Fibroblast of gingiva (primary cell): Measurements from ENCODE around the gene IMP3.
"Not testable (repeated sequence)": the region's sequence is repeated elsewhere in the genome, so short reads cannot be mapped to it uniquely, and the experiment has no call there.

ENCODE experiments used
- DNase-seq: peaks from one replicate; pipeline ENCODE4 v3.0.0-alpha.2; 2011; ENCODE audit warnings: low read depth

Gene IMP3

DNA sequence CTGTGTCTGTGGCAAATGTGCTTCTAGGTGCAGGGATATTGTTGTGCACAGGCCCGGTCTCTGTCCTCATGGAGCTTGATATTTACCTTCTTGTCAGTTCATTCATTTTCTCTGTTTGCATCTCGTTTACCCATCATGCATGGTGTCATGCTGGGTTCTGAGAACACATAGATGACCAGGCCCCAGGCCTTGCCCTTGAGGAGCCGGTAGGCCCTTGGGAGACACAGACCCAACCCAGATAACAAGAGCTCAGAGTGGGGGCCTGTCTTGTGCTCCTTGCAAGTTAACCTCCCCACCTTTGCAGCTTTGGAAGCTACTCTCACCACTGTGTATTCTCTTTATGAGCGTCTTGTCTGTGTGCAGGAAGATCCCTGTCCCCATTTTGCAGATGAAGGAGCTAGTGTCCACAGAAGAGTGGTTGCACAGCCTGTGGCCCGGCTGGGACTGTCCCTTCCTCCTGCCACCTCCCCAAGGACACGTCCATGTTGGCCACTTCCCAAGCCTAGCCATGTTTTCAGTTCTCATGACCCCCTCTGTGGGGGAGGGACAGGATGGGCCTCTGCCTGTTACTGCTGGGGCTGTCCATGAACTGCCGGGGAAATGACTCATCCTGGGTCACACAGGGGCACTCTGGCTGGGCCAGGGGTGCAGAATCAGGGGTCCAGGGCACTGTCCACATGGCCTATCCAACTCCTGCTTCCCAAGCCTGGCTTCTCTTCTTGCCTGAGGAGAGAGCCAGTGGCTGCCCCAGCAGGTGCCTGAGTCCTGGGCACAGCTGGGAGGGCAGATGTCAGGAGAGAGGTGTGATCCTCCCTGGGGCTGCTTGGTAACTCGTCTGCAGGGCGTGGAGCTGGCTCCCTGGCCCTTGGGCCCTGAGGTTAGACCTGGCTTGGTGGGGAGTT is 11.1 kb upstream of the IMP3 start:
- DNase-seq: no peak

DNA sequence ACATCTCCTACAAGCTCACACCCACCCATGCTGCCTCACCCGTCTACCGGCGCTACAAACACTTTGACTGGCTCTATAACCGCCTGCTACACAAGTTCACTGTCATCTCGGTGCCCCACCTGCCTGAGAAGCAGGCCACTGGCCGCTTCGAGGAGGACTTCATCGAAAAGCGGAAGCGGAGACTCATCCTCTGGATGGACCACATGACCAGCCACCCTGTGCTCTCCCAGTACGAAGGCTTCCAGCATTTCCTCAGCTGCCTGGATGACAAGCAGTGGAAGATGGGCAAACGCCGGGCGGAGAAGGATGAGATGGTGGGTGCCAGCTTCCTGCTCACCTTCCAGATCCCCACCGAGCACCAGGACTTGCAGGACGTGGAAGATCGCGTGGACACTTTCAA is 9.8 kb upstream of the IMP3 start:
- no peak for DNase-seq

DNA sequence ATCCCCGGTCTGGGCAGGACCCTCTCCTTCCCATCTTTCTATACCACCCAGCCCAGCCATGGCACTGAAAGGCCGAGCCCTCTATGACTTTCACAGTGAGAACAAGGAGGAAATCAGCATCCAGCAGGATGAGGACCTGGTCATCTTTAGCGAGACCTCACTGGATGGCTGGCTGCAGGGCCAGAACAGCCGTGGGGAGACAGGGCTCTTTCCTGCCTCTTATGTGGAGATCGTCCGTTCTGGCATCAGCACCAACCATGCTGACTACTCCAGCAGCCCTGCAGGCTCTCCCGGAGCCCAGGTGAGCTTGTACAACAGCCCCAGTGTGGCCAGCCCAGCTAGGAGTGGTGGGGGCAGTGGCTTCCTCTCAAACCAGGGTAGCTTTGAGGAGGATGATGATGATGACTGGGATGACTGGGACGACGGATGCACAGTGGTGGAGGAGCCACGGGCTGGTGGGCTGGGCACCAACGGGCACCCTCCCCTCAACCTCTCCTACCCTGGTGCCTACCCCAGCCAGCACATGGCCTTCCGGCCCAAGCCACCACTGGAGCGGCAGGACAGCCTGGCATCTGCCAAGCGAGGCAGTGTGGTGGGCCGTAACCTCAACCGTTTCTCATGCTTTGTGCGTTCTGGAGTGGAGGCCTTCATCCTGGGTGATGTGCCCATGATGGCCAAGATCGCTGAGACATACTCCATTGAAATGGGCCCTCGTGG is 9.2 kb upstream of the IMP3 start:
- DNase-seq: no peak

DNA sequence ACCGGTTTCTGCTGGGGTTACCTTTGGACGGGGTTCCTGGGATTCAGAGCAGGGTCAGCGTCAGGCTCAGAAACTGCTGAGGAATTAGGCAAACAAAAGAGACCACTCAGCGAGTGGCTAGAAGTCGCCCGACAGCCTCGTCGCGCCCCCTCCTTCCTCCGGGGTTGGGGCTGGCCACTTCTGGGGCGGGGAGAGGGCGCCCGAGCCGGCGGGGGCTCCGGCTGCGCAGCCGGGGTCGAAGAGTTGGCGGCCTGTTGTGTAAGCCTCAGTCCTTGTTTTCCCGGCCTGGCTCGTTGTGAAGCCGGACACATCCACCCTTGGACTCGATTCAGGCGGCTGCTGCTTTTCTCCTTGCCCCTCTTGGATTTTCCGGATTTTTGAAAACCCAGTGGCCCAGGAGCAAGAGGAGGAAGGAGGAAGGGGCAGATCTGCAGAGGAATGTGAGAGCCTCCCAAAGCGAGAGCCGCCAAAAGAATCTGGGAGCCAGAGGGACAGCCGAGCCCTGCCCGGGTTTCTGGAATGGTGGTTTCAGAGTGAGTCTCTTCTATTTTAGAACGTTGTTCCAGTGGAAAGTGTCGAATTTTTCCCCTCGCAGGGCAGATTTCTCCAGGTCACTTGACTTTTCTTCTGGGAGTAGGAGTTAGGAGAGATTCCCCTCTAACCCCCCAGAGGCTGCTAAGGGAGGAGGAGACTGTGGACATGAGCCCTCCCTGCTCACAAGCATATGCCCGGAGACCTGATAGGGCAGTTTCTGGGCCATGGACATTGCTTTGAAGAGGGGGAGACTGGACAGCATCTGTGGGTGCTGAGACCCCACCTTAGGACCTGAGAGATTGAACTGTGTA is 8.4 kb upstream of the IMP3 start:
- DNase-seq: peak; percentile 51

DNA sequence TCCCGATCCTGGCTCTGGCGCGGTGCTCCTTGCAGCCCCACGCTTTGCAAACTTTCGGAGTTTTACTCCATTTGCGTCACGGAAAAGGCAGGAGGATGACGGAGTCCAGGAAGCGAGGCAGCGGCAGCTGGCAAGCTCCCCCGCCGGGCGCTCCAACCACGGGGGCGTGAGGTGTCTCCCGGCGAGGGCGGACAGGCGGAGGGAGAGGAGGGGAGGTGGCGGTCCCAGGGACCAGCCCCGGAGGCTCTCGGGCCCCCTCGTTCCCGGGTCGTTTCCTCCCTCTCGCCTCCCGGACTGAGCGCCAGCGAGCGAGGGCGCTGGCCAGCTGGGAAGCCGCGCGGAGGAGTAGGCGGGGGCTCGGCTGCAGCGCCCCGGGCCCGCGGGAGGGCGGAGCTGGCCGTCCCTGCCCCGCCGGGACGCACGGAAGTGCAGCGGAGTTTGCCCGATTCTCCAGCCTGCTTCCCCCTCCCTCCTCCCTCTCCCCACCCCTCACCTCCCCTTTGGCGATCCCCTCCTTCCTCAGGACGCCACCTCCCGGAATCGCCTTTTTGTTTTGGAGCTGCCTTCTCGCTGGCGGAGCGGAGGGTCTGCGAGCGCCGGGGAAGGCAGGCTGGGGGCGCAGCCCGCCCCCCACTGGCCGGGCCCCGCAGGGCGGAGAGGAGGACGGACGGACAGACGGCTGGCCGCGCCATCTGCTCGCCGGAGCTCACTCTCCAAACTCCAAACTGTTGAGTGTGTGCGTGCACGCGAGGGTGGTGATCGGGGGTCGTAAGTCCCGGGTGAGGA is 7.5 kb upstream of the IMP3 start, which contains the start of gene SNX33:
Gene SNX33 (plus strand): TSS at position 543 of the 786 bp plus-strand sequence. CDS start 1,191 bp downstream, outside the sequence.
- DNase-seq: peak; percentile 91

DNA sequence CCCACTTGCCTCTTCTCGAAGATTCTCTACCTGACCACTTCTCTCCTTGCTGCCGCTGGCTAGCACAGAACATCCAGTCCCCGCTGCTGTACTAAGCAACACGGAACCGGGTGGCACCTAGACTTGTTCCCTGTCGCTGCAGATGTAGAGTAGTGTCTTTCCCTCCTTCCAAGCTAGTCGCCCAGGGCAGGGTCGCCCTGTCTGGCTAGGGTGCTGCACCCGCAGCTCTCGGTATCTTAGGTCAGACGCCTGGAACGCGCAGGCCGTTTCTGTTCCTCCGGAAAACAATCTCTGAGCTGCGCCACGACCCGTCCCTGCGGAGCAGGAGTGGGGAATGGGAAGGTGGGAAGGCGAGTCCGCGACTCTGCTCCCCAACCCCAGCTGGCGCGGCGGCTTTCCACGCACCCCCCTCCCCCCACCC is 6.9 kb upstream of the IMP3 start:
- DNase-seq: no peak

DNA sequence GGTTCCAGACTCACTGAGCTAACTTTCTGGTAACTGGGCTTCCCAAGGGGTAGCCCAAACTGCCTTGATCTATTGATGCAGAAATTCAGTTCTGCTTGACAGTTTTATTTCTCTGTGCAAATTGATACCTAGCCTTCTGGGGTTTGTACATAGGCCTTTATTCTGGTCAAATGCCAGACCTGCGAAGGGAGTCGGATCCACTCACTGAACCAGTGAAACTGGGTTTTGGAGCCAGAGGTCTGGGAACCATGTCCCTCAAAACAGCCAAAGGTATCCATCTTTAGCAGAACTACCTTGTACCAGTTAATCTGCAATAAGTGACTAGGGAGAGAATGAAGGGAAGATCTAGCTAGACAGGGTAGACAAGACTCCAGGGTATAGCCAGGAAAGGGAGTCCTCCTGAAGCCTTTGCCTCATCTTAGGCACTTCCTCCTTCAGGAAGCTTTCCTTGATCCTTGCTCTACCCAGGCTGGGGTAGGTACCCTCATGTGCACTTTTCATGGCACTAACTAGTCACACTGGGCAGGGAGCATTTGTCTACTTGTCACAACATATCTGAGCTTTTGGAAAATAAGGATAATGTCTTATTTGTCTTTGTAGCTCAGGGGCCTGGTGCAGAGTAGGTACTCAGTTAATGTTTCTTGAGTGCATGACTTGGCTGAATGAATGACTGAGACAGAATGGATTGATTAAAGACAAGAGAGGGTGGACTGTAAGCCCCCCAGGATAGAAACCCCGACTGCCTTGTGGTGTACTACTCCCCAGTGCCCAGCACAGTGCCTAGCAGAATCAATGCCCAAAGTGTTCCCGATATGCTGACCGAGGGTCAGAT is 6.3 kb upstream of the IMP3 start:
- no peak for DNase-seq

DNA sequence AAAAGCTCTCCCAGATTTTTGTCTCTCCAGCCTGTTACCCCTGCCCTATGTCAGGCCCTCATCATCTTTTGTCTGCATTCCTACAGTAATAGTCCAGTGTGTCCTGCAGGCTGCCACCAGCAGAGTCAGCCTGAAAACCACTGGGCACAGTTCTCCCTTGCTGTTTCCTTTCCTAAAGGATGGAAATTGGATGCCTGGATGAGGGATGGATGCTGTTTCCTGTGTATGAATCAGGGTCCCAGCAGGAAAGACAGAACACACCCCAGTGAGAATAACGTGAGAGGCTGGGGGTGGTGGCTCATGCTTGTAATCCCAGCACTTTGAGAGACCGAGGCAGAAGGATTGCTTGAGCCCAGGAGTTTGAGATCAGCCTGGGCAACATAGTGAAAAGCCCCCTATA is 4.4 kb upstream of the IMP3 start:
- no peak for DNase-seq

DNA sequence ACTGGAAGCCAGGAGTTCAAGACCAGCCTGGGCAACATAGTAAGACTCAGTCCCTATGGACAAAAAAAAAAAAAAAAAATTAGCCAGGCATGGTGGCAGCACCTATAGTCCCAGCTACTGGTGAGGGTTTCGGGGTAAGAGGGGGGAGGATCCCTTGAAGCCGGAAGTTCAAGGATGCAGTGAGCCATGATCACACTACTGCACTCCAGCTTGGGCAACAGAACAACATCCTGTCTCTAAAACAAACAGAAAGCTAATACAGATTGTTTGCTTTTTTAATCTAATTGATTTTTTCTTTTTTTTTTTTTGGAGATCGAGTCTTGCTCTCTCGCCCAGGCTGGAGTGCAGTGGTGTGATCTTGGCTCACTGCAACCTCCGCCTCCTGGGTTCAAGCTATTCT is 1.6 kb upstream of the IMP3 start:
- no peak for DNase-seq

DNA sequence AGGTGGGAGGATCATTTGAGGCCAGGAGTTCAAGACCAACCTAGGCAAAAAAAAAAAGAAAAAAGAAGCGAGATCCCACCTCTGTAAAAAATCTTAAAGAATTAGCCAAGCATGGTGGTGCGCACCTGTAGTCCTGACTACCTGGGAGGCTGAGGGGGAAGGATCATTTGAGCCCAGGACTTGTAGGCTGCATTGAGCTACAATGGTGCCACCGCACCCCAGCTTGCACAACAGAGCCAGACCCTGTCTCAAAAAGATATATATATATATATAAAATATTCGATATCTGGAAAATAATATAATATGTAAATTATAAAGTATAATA is 1.1 kb upstream of the IMP3 start:
- DNase-seq: no peak

DNA sequence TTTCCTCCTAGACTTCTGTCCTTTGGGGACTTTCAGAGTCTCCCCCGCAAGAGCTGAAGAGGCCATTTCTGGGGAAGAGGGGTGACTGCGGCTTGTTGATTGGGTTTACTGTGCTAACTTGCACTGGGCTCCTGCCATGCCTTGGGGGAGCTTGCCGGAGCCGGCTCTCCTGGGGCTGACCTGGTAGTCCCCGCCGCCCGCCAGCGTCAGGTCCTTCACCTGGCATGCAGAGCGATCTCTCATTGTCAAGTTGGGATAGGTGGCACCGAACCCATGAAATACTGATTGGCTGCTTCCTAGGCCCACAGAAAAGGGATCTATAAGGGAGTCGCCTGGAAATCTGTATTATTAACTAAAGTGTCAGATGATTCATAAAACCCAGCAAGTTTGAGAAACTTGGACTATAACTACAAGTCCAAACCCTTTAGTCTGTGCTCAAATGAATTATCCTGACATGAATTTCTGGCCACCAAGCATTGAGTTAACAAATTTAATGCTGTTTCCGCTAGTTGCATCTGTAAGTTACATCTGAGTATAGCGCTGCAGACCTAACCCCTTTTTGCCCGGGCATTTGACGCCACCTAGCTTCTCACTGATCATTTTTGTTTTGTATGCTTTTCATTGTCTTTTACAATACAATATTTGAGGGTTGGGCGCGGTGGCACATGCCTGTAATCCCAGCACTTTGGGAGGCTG is 607 bp upstream of the IMP3 start:
- peak; percentile 47 for DNase-seq

DNA sequence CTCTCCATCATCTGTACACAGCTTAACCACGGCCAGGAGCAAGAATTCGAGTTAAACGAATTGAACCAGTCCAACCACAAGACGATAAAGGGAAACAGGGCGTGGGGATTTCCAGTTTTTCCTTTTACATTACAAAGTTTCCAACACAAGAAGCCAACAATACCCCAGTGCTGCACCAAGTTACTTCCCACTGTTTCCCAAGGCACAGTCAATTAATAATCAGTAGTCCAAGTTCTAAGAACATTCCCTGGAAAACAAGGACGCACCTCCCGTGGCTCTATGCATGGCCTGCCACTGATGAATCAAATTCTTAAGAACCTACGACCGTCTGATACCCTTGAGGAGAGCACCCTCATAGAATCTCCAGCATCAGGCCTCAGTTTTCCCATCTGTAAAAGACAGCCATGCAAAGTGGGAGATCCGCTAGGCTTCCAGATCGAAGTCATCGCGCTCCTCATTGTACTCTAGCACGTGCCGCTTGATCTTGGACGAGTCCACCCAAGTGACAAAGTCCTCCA is 774 bp downstream of the IMP3 start:
- no peak for DNase-seq

DNA sequence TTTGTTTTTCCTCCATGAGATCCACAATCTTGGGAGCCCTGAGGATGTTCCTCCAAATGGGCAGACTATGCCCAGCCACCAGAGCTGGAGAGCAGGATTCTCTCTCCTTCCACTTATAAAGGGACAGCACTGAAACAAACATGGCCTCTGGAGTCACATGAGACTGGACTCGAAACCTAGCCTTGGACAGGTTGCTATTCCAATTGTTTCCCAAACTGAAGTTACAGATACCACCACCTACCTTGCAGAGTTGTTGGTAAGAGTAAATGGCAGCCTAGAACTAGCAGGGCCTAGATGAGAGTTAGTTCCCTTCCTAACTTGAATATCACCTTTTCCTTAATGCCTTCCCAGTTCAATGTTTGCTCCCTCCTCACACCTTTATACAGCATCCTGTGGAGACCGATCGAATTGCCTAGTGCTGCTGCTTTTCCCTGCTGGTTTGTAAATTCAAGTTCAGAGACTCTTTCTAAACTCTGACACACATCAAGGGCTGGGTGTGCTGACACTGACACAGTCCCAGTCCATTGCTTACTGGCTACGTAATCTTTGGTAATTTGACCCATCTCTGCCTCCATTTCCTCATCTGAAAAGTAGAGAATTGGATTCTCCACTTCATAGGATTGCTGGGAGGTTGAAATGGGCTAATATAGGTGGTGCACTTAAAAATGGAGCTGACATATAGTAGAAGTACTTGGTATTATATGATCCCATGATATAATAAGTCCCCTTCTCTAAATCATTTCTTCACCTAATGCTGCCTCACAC is 2.6 kb downstream of the IMP3 start:
- no peak for DNase-seq

DNA sequence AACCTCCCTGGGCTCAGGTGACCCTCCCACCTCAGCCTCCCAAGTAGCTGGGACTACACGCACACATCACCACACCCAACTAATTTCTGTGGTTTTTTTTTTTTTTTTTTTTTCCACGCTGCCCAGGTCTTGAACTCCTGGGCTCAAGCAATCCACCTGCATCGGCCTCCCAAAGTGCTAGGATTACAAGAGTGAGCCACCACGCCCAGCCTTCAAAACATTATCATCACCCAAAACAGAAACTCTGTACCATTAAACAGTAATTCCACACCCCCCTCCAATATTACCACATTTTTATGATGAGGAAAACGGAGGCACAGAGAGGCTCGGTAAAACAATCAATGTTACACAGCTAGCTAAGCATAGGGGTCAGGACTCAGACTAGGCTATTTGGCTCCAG is 4.0 kb downstream of the IMP3 start:
- DNase-seq: no peak

DNA sequence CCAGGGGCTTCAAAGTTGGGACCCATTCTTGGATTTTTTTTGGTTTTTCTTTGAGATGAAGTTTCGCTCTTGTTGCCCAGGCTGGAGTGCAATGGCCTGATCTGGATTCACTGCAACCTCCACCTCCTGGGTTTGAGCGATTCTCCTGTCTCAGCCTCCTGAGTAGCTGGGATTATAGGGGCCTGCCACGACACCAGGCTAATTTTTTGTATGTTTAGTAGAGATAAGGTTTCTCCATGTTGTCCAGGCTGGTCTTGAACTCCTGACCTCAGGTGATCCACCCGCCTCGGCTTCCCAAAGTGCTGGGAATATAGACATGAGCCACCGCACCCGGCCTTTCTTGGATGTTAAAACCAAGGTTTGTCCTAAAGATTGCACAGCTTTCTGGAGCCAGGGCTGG is 6.1 kb downstream of the IMP3 start:
- not testable (repeated sequence) for DNase-seq

DNA sequence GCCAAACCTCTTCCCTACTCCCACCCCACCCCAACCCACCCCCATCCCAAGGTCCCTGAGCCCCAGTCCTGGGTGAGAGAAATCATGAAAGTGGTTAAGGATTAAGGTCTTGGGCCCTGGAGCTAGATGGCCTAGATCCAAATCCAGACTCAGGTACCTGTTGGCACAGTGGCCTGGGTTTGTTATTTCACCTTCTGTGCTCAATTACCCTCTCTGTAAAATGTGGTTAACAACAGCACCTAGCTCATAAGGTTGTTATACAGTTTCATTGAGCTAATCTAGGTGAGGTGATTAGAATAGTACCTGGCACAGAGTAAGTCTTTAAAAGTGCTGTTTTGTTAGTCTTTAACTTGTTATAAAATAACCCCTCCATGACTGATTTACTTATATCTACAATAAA is 8.1 kb downstream of the IMP3 start:
- DNase-seq: no peak

DNA sequence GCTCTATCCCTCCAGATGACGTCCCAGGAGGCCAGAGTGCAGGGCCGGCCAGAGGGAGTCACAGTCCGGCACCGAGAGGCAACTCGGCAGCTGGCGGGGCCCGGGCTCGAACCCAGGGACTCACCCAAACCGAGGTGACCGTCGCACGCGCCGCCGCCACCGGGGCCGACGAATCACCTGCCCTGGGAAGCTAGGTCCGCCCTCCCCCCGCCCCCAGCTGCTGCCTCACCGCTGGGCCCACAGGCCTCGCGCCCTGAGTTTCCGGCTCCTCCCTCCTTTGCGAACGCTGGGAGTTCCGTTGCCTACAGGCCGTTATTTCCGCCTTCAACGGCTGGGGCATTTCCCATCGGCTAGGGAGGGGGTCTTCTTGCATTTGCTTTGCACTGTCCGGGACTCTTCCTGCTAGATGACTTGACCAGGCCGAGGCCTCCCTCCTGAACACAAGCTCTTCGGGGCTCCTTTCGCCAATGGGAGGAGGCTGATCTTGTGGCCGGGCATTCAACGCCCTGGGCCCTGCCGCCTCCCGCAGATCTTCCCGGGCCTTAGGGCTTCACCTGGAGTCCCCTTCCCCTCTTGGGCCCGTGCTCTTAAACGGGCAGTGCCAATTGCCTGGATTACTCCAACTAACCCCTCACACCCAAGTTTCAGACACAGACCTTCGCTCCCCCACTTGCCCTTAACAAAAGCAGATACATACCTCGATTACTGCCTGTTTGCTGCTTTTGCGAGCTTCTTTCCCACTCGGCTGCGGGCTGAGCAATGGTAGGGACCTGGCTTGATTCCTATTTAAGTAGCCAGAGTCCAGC is 14.3 kb downstream of the IMP3 start, which contains the start of gene SNUPN:
Gene SNUPN (minus strand): TSS at position 184 of the 806 bp plus-strand sequence. CDS start 4,674 bp downstream, outside the sequence.
- DNase-seq: peak; percentile 92

DNA sequence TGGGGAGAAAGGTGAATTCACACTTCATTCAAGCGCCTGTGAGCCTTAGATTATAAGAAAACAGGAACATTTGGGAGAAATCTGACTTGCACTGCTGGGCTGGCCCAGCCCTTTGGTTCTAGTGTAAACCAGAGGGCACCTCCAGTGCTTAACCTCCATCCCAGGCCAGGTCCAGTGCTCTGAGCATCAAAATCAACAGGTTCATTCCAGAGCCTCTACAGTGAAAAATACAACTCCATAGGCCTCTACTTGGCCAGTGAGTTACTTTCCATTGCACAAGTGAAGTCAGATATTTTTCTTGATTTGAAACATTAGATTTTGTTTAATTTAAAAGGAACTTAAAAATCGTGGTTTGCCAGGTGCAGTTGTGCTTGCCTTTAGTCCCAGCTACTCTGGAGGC is 17.5 kb downstream of the IMP3 start:
- no peak for DNase-seq
